Subcutaneous adipose tissue (tissue), 4 donors: Measurements from ENCODE around the gene USP25. TPM values are rescaled to one million over a fixed set of nuclear protein-coding genes. Genes with fewer than 3 reads are reported as not detected.

Experiments
- total RNA-seq, 4 donors: library from RNA; depleted of rRNA; stranded (reverse); fragments of >200 nt; gene quantifications; one replicate each; pipeline ENCODE4 v1.1.0, GENCODE V29; 2016
- TF ChIP-seq, protein P1 (sequence below): fragments of 450-650 bp; IDR thresholded peaks from one replicate; pipeline ENCODE4 v1.5.1; 2016; ENCODE audit warnings: low read depth, mild to moderate bottlenecking, control low read depth, antibody characterized with exemption, moderate library complexity

Gene USP25
- total RNA-seq, 4 donors from 2014 or later: 61.9 to 93.9 (median 72.8) TPM

DNA sequence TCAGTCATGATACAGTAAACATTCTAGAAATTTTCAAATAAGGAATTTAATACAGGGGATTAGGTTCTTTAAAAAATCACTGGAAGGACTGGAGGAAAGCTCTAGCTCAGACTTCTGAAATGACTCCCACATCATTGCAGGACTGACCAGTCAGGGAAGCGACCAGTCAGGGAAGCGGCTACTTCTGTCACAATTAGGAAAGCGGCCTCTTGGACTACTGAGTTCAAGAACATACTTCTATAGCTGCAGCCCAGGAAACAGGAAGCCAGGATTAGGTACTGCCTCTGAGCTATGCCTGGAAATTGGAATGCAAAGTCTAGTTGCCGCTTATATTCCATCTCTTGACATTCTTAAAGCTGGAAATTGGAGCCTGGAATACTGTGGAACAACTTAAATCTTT lies 45.5 kb downstream of the USP25 start:
- TF ChIP-seq, protein P1, sequence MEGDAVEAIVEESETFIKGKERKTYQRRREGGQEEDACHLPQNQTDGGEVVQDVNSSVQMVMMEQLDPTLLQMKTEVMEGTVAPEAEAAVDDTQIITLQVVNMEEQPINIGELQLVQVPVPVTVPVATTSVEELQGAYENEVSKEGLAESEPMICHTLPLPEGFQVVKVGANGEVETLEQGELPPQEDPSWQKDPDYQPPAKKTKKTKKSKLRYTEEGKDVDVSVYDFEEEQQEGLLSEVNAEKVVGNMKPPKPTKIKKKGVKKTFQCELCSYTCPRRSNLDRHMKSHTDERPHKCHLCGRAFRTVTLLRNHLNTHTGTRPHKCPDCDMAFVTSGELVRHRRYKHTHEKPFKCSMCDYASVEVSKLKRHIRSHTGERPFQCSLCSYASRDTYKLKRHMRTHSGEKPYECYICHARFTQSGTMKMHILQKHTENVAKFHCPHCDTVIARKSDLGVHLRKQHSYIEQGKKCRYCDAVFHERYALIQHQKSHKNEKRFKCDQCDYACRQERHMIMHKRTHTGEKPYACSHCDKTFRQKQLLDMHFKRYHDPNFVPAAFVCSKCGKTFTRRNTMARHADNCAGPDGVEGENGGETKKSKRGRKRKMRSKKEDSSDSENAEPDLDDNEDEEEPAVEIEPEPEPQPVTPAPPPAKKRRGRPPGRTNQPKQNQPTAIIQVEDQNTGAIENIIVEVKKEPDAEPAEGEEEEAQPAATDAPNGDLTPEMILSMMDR: no peak

DNA sequence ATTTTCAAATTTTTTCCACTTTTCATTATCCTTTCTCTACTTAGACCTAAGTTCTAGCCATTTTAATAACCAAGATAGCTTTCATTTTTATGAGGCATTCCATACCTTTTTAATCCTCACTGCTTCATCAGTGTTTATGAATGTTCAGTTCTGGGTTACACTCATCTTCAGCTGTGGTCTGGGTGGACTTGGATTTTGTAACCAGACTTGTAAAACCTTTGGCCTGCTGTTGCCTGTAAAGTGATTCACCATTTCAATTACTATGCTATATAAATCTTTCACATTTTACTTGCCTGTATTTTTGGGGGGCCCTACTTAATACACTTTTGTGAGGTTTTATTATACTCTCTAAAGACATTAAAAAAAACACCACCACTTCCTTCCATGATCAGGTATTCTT lies 46.2 kb downstream of the USP25 start:
- TF ChIP-seq, protein P1: no peak

DNA sequence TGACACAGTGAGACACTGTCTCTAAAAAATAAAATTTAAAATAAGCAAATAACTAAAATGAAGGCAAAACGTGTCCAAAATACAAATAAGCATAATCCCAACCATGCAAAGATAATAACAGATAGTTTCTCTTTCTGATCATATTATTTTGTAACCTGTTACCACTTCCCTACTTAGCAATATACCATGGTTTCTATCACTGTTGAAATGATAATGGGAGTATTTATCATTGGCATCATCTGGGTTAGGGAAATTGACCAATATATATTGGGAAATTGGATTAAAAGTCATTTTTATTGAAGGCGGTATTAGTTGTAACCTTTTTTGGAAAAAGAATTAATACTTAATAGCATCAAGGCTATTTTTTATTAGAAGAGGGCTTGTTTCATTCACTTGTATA lies 47.0 kb downstream of the USP25 start:
- TF ChIP-seq, protein P1: no peak

DNA sequence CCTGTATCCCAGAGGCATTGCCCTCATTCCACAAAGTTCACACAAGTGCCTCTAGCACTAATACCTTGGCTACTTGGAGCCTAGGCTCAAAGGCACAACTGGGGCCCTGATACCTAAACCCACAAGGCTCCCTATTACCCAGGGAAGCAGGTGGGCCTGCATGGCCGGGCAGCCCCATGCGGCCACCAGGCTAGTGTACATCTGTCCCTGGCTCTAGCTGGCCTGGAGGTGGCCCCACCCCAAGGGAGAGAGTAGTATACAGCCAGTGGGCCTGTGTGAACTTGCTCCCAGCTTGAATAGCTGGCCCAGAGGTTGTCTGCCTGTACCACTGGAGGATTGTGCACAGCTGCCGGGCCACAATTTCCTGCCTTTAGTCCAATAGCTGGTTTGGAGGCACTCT lies 52.2 kb downstream of the USP25 start:
- TF ChIP-seq, protein P1: no peak

DNA sequence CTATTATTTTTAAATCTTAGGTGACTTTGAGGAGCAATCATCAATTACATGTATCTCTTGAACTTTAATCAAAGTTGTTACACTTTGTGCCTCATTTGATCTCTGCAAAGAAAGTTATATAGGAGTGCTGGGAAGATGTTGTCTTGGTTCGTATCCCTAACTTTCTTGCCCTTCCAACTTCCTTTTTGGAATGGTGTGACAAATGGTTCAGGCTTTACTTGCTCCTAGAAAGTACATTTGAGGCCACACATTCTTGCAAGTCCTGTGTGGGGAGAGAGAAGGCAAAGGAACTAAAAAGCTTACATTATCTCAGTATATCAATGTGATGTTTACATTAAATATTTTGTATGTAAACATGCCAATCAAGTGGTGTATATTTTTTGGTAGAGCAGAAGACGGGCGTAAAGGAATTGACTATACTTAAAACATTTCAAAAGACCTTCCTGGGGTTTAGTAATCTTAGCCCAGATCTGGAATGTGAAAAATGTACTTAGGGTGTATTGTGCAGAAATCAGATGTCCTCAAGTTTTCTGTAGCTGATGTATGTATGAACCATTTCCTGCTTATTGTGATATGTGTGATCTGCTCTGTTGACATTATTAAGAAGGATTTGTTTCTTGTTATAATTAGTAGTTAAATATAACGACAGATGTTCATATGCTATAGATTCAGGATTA lies 59.2 kb downstream of the USP25 start:
- TF ChIP-seq, protein P1: no peak

DNA sequence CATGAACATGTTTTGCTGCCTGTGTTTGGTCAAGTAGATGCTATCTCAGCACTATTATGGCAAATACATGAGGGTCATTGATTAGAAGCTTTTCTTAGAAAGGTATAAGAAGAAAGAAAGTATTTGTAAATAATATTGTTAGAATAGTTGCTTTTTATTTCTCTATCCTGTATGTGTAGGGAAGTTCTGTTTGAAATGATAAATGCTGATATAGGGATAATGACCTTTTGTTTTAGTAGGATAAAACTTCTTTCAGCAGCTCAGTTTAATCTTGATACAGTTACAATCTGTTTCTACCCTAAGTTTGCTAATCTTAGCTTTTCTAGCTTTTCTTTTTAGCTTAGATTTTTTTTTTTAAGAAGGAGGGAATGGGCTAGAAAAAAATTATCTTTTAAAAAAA lies 63.3 kb downstream of the USP25 start:
- TF ChIP-seq, protein P1: no peak

DNA sequence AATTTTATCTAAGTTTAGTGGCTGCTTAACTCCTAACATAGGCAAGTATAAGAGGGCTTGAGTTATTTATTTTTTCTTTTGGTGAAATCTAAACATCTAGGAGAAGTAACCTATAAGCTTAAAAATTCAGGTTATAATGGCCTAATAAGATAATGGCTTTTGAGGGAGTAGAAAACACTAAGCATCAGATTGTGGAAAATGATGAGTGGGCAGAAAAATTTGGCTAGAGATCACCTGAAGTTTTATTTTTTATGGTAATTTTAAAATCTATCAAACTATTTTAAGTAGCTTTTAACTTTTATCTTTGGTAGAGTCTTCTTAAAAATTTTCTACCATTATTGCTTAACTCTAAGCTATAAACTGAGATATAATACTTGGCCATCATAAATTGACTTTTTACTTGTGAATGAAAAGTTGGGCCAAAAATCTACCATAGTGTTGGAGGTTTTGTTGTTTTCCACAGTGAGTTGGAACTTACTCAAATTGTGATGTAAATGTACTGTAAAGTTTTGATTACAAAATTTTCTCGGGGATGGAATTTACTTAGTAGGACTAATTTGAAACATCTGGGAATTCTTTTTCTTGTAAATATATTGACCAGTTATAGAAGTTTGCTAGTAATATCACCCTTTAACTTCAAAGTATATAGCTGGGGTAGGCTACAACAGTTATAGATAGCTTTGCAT lies 63.9 kb downstream of the USP25 start:
- TF ChIP-seq, protein P1: no peak
